HCT116 (cell line): ENCODE measurements around the gene NOL4L. TPM values are rescaled to one million over a fixed set of nuclear protein-coding genes. Genes with fewer than 3 reads are reported as not detected.

Experiments
- ATAC-seq: fragments of 200-7000 bp; cut with Tn5 transposase; 2 replicates; pipeline ENCODE4 v1.9.1; 2020; ENCODE audit warnings: mild to moderate bottlenecking, moderate library complexity
- BruUV-seq: library from RNA; stranded (reverse); fragments of 400-500 nt; replicated peaks from 2 replicates; lab custom pipeline; 2021; lab: Mats Ljungman, UMichigan
- CTCF ChIA-PET: fragments of 300-600 bp; sonication (Branson Sonifier 250); formaldehyde crosslinking; loops from one replicate; lab custom pipeline; 2021; ENCODE audit warnings: antibody characterized with exemption; lab: Charles Lee
- POLR2A ChIA-PET: fragments of 300-600, 350-600 bp; sonication (Branson Sonifier 250); formaldehyde crosslinking; loops from one replicate; lab custom pipeline; 2021; ENCODE audit warnings: antibody characterized with exemption; lab: Charles Lee
- RAD21 ChIA-PET, 2 experiments: fragments of 300-600 bp; sonication (Branson Sonifier 250); formaldehyde crosslinking; loops; one replicate each; lab custom pipeline; 2023; ENCODE audit warnings: low total read pairs in 2 of 2; ENCODE audit not compliant: uncharacterized antibody in 2 of 2, unreplicated experiment in 2 of 2, low non-redundant PET in 1 of 2; lab: Charles Lee
- DNase-seq: peaks from one replicate; pipeline ENCODE4 v3.0.0-alpha.2; 2010; ENCODE audit warnings: low read depth, low spot score
- H2AFZ ChIP-seq: fragments of 200-600 bp; shearing (Covaris generic), sonication (generic); 2 replicates; pipeline ENCODE4 v1.6.1; 2017; ENCODE audit warnings: low read depth, mixed run types, mixed read lengths, antibody characterized with exemption, low read length; ENCODE audit not compliant: poor library complexity, severe bottlenecking
- H3K27ac ChIP-seq: 2 replicates; pipeline ENCODE4 v1.5.1; 2012; ENCODE audit warnings: low read depth, low read length
- H3K27me3 ChIP-seq: fragments of 200-600 bp; sonication (generic); 2 replicates; pipeline ENCODE4 v1.6.1; 2016; ENCODE audit warnings: mixed run types, low read length, mixed read lengths; ENCODE audit not compliant: insufficient read depth
- H3K36me3 ChIP-seq, 2 experiments: fragments of 200-500 bp in 1 of 2; fragments of 200-600 bp in 1 of 2; sonication (Bioruptor generic) in 1 of 2; sonication (generic) in 1 of 2; 2 replicates each; pipeline versions ENCODE4 v1.5.1 to v1.6.1; 2014 to 2016; ENCODE audit warnings: low read length in 2 of 2, inconsistent platforms in 1 of 2, mixed read lengths in 1 of 2, mixed run types in 1 of 2; ENCODE audit not compliant: insufficient read depth in 2 of 2, control insufficient read depth in 1 of 2
- H3K4me1 ChIP-seq, 2 experiments: fragments of 200-600 bp in 1 of 2; sonication (generic) in 1 of 2; 2 replicates each; pipeline versions ENCODE4 v1.5.1 to v1.6.1; 2012 to 2017; ENCODE audit warnings: low read length in 2 of 2, inconsistent platforms in 1 of 2, mild to moderate bottlenecking in 1 of 2, mixed read lengths in 1 of 2, mixed run types in 1 of 2, moderate library complexity in 1 of 2; ENCODE audit not compliant: insufficient read depth in 2 of 2, control insufficient read depth in 1 of 2
- H3K4me2 ChIP-seq: fragments of 200-600 bp; sonication (generic); 2 replicates; pipeline ENCODE4 v1.6.1; 2017; ENCODE audit warnings: mixed run types, low read length, mixed read lengths
- H3K4me3 ChIP-seq, 2 experiments: fragments of 200-600 bp in 1 of 2; sonication (generic) in 1 of 2; replicated peaks in 1 of 2; 2 replicates each; pipeline ENCODE4 v1.5.1; 2011 to 2016; ENCODE audit warnings: low read length in 2 of 2, control low read depth in 1 of 2, low read depth in 1 of 2, mild to moderate bottlenecking in 1 of 2, mixed read lengths in 1 of 2, mixed run types in 1 of 2
- H3K79me2 ChIP-seq: fragments of 200-600 bp; sonication (generic); 2 replicates; pipeline ENCODE4 v1.6.1; 2017; ENCODE audit warnings: mild to moderate bottlenecking, mixed run types, low read length, moderate library complexity, mixed read lengths; ENCODE audit not compliant: insufficient read depth
- H3K9ac ChIP-seq: fragments of 200-600 bp; sonication (generic); 2 replicates; pipeline ENCODE4 v1.6.1; 2016; ENCODE audit warnings: low read length, mixed read lengths
- H3K9me2 ChIP-seq: fragments of 200-600 bp; sonication (generic), shearing (Covaris generic); 2 replicates; pipeline ENCODE4 v1.6.1; 2017; ENCODE audit warnings: mixed run types, mild to moderate bottlenecking, moderate library complexity; ENCODE audit not compliant: insufficient read depth
- H3K9me3 ChIP-seq, 2 experiments: fragments of 200-500 bp in 1 of 2; fragments of 200-600 bp in 1 of 2; sonication (Bioruptor generic) in 1 of 2; sonication (generic) in 1 of 2; 2 replicates each; pipeline ENCODE4 v1.6.1; 2014 to 2017; ENCODE audit warnings: low read length in 2 of 2, mixed read lengths in 2 of 2, inconsistent platforms in 1 of 2, low read depth in 1 of 2, mild to moderate bottlenecking in 1 of 2, mixed run types in 1 of 2, moderate library complexity in 1 of 2; ENCODE audit not compliant: control insufficient read depth in 1 of 2, insufficient read depth in 1 of 2
- H4K20me1 ChIP-seq: fragments of 200-600 bp; sonication (generic), shearing (Covaris generic); 2 replicates; pipeline ENCODE4 v1.6.1; 2017; ENCODE audit warnings: mixed run types, mild to moderate bottlenecking, moderate library complexity; ENCODE audit not compliant: insufficient read depth
- ATF3 ChIP-seq: IDR thresholded peaks from 2 replicates; pipeline ENCODE4 v1.6.1; 2012
- CBX3 ChIP-seq: IDR thresholded peaks from 2 replicates; pipeline ENCODE4 v1.6.1; 2012; ENCODE audit warnings: low read depth
- CEBPB ChIP-seq: IDR thresholded peaks from 2 replicates; pipeline ENCODE4 v1.6.1; 2012; ENCODE audit warnings: low read depth
- EGR1 ChIP-seq: IDR thresholded peaks from 2 replicates; pipeline ENCODE4 v1.6.1; 2012; ENCODE audit warnings: low read depth
- ELF1 ChIP-seq: IDR thresholded peaks from 2 replicates; pipeline ENCODE4 v1.6.1; 2012; ENCODE audit warnings: low read depth, borderline replicate concordance
- EZH2 ChIP-seq: fragments of 200-600 bp; sonication (generic); IDR thresholded peaks from 2 replicates; pipeline ENCODE4 v1.6.1; 2017; ENCODE audit warnings: antibody characterized with exemption, mixed run types
- EZH2phosphoT487 ChIP-seq: fragments of 200-600 bp; IDR thresholded peaks from 2 replicates; pipeline ENCODE4 v1.6.1; 2018; ENCODE audit warnings: antibody characterized with exemption, borderline replicate concordance
- FOSL1 ChIP-seq: IDR thresholded peaks from 2 replicates; pipeline ENCODE4 v1.6.1; 2012; ENCODE audit warnings: low read depth
- MAX ChIP-seq: IDR thresholded peaks from 2 replicates; pipeline ENCODE4 v1.6.1; 2012
- POLR2A ChIP-seq: IDR thresholded peaks from 2 replicates; pipeline ENCODE4 v1.7.0; 2011; ENCODE audit warnings: borderline replicate concordance; ENCODE audit not compliant: insufficient read depth, insufficient read length; ENCODE audit errors: extremely low read depth
- POLR2AphosphoS5 ChIP-seq: IDR thresholded peaks from 2 replicates; pipeline ENCODE4 v1.6.1; 2011; ENCODE audit warnings: mild to moderate bottlenecking, low read depth, low read length, moderate library complexity
- SIN3A ChIP-seq: IDR thresholded peaks from 2 replicates; pipeline ENCODE4 v1.6.1; 2012; ENCODE audit warnings: low read depth
- SP1 ChIP-seq: IDR thresholded peaks from 2 replicates; pipeline ENCODE4 v1.6.1; 2012; ENCODE audit warnings: low read depth
- TCF7L2 ChIP-seq: IDR thresholded peaks from 2 replicates; pipeline ENCODE4 v1.7.0; 2011; ENCODE audit warnings: borderline replicate concordance, inconsistent platforms; ENCODE audit not compliant: insufficient read depth, insufficient read length; ENCODE audit errors: extremely low read depth
- YY1 ChIP-seq: IDR thresholded peaks from 2 replicates; pipeline ENCODE4 v1.6.1; 2011; ENCODE audit warnings: low read length, low read depth, moderate library complexity, mild to moderate bottlenecking; ENCODE audit not compliant: insufficient replicate concordance; ENCODE audit errors: extremely low read depth
- ZBTB33 ChIP-seq: IDR thresholded peaks from 2 replicates; pipeline ENCODE4 v1.6.1; 2011; ENCODE audit warnings: mild to moderate bottlenecking, low read length, moderate library complexity; ENCODE audit not compliant: insufficient replicate concordance; ENCODE audit errors: extremely low read depth
- ZFX ChIP-seq: fragments of 450-650 bp; IDR thresholded peaks from 2 replicates; pipeline ENCODE4 v1.6.1; 2017
- ZNF274 ChIP-seq: fragments of 200-500 bp; sonication (Bioruptor generic); IDR thresholded peaks from 2 replicates; pipeline ENCODE4 v1.6.1; 2014; ENCODE audit warnings: mild to moderate bottlenecking, low read depth, low read length, inconsistent platforms
- intact Hi-C: fragments of 100-400 bp; cut with micrococcal nuclease; formaldehyde crosslinking; loops from 2 replicates; pipeline ENCODE4 v1.10.0; 2022
- total RNA-seq: library from RNA; stranded (reverse); gene quantifications from one replicate; pipeline ENCODE4 v1.2.1, GENCODE V29; 2021; ENCODE audit not compliant: unreplicated experiment

Gene NOL4L
- total RNA-seq, 1 experiment from 2014 or later = 5.9 TPM

GRCh38 chr20:32516583-32517517 lies 68.3 kb downstream of the NOL4L start:
- ChIA-PET RAD21 (no interaction called here), POLR2A (no interaction called here)
- intact Hi-C loops = no loop called here

More at GRCh38 chr20:32516583-32517517, 68.3 kb downstream of the NOL4L start:
- TF ChIP-seq YY1 (no peak), ZFX (no peak), ELF1 (no peak), ATF3 (no peak), POLR2AphosphoS5 (no peak), EGR1 (no peak), SP1 (no peak), SIN3A (no peak), FOSL1 (no peak), EZH2 (no peak), MAX (no peak), CBX3 (no peak), TCF7L2 (no peak), POLR2A (no peak), ZBTB33 (no peak), EZH2phosphoT487 (no peak), CEBPB (no peak), ZNF274 (no peak)
- Histone ChIP-seq H3K9me2 (no peaks in the 10 kb centered on the region), H3K4me1 (0 out of 4 replicates have a peak, but pooled peaks cover 0 to 1% of the 10 kb centered on the region in 2 experiments), H3K9me3 (no peaks in the 10 kb centered on the region), H3K27ac (no peak overlapping the region), H3K79me2 (no peaks in the 10 kb centered on the region), H2AFZ (no peak overlapping the region), H3K27me3 (no peaks in the 10 kb centered on the region), H4K20me1 (no peaks in the 10 kb centered on the region), H3K4me3 (no peak overlapping the region), H3K4me2 (no peak overlapping the region), H3K36me3 (no peaks in the 10 kb centered on the region), H3K9ac (no peak overlapping the region)
- ATAC-seq = no peak
- no peak for DNase-seq
- CTCF ChIA-PET = no interaction called here
- BruUV-seq = no TSS peak
